B cell (primary cell): ENCODE results near the gene OLIG2. TPM values are rescaled to one million over a fixed set of nuclear protein-coding genes. Genes with fewer than 3 reads are reported as not detected.

Experiments used
- ATAC-seq: fragments of 200-7000 bp; cut with Tn5 transposase; one replicate; pipeline ENCODE4 v1.10.0; 2021; ENCODE audit warnings: low read depth, mild to moderate bottlenecking, moderate number of reproducible peaks, moderate library complexity
- CTCF ChIA-PET: fragments of 350-600 bp; sonication (Branson Sonifier 250); formaldehyde crosslinking; loops from one replicate; lab custom pipeline; 2021; ENCODE audit warnings: antibody characterized with exemption, inconsistent platforms; lab: Charles Lee
- POLR2A ChIA-PET: fragments of 350-600 bp; sonication (Branson Sonifier 250); formaldehyde crosslinking; loops from one replicate; lab custom pipeline; 2021; ENCODE audit warnings: antibody characterized with exemption; lab: Charles Lee
- DNase-seq: peaks from one replicate; pipeline ENCODE4 v3.0.0; 2013
- H2AFZ ChIP-seq: 2 replicates; pipeline ENCODE4 v1.6.1; 2012; ENCODE audit warnings: mild to moderate bottlenecking, low read depth, low read length; ENCODE audit not compliant: insufficient read depth, poor library complexity, severe bottlenecking
- H3K27ac ChIP-seq, 2 donors: 1 replicate in 1 of 2; 2 replicates in 1 of 2; pipeline ENCODE4 v1.5.1; 2012 to 2013; ENCODE audit warnings: low read length in 2 of 2, mild to moderate bottlenecking in 2 of 2, moderate library complexity in 1 of 2
- H3K27me3 ChIP-seq, 4 experiments: fragments of 200-600 bp in 1 of 4; sonication (generic) in 1 of 4; replicated peaks in 1 of 4; 1 replicate in 2 of 4; 2 replicates in 2 of 4; pipeline versions ENCODE4 v1.6.1 to v1.7.0; 2013 to 2016; ENCODE audit warnings: low read length in 3 of 4, mild to moderate bottlenecking in 2 of 4, mixed read lengths in 1 of 4, moderate library complexity in 1 of 4; ENCODE audit not compliant: insufficient read depth in 4 of 4, control insufficient read depth in 3 of 4; ENCODE audit errors: control extremely low read depth in 1 of 4
- H3K36me3 ChIP-seq, 2 experiments: replicated peaks in 1 of 2; 1 replicate in 1 of 2; 2 replicates in 1 of 2; pipeline versions ENCODE4 v1.6.1 to v1.7.1; 2013; ENCODE audit warnings: low read length in 1 of 2; ENCODE audit not compliant: insufficient read depth in 2 of 2, control insufficient read depth in 1 of 2; ENCODE audit errors: control extremely low read depth in 1 of 2, extremely low read depth in 1 of 2
- H3K4me1 ChIP-seq, 2 donors: fragments of 200-600 bp in 1 of 2; sonication (generic) in 1 of 2; 1 replicate in 1 of 2; 2 replicates in 1 of 2; pipeline versions ENCODE4 v1.5.1 to v1.6.1; 2013 to 2017; ENCODE audit warnings: low read length in 2 of 2; ENCODE audit not compliant: control insufficient read depth in 2 of 2, insufficient read depth in 2 of 2
- H3K4me2 ChIP-seq: replicated peaks from 2 replicates; pipeline ENCODE3; 2012; ENCODE audit warnings: mild to moderate bottlenecking, low read depth, low read length; ENCODE audit not compliant: poor library complexity, severe bottlenecking
- H3K4me3 ChIP-seq, 5 experiments: fragments of 200-600 bp in 1 of 5; sonication (generic) in 1 of 5; 1 replicate in 3 of 5; 2 replicates in 2 of 5; pipeline versions ENCODE4 v1.5.1 to v1.7.0; 2011 to 2016; ENCODE audit warnings: low read length in 4 of 5, mild to moderate bottlenecking in 4 of 5, low read depth in 2 of 5, control low read depth in 1 of 5, moderate library complexity in 1 of 5; ENCODE audit not compliant: insufficient read depth in 1 of 5; ENCODE audit errors: control extremely low read depth in 1 of 5, extremely low read depth in 1 of 5
- H3K79me2 ChIP-seq: fragments of 200-600 bp; sonication (generic); one replicate; pipeline ENCODE4 v1.6.0; 2016; ENCODE audit warnings: low read length; ENCODE audit not compliant: control insufficient read depth, insufficient read depth
- H3K9ac ChIP-seq: fragments of 200-600 bp; sonication (generic); 2 replicates; pipeline ENCODE4 v1.6.1; 2017; ENCODE audit warnings: mild to moderate bottlenecking, low read length, moderate library complexity
- H3K9me3 ChIP-seq, 3 donors: one replicate each; pipeline versions ENCODE4 v1.6.1 to v1.7.1; 2013; ENCODE audit warnings: low read length in 2 of 3; ENCODE audit not compliant: control insufficient read depth in 2 of 3, insufficient read depth in 1 of 3; ENCODE audit errors: control extremely low read depth in 1 of 3
- H4K20me1 ChIP-seq: 2 replicates; pipeline ENCODE4 v1.6.0; 2012; ENCODE audit warnings: mild to moderate bottlenecking, low read length; ENCODE audit not compliant: insufficient read depth, control insufficient read depth, poor library complexity, severe bottlenecking
- H3K27ac Mint-ChIP-seq: one replicate; pipeline ENCODE4 v1.8.0; 2021; ENCODE audit warnings: mixed read lengths
- H3K27me3 Mint-ChIP-seq: one replicate; pipeline ENCODE4 v1.8.0; 2021; ENCODE audit warnings: mixed read lengths
- H3K4me1 Mint-ChIP-seq: one replicate; pipeline ENCODE4 v1.8.0; 2021; ENCODE audit warnings: mixed read lengths
- H3K4me3 Mint-ChIP-seq: one replicate; pipeline ENCODE4 v1.8.0; 2021; ENCODE audit warnings: mixed read lengths
- H3K9me3 Mint-ChIP-seq: one replicate; pipeline ENCODE4 v1.8.0; 2022; ENCODE audit warnings: mixed read lengths; ENCODE audit not compliant: insufficient read depth
- EZH2 ChIP-seq: IDR thresholded peaks from 2 replicates; pipeline ENCODE4 v1.6.1; 2012; ENCODE audit warnings: borderline replicate concordance, low read depth, mild to moderate bottlenecking, moderate library complexity, low read length; ENCODE audit not compliant: insufficient read depth, poor library complexity, severe bottlenecking
- WGBS: methylation state at CpG from one replicate; pipeline ENCODE4 v1.1.5; 2013; ENCODE audit warnings: missing lambda C conversion rate; ENCODE audit not compliant: insufficient coverage; 5-methylcytosine and 5-hydroxymethylcytosine counted together
- intact Hi-C: fragments of 100-400 bp; cut with micrococcal nuclease; formaldehyde crosslinking; loops from one replicate; pipeline ENCODE4 v1.10.0; 2022
- polyA plus RNA-seq: library from polyadenylated mRNA; depleted of rRNA; stranded (reverse); fragments of >200 nt; gene quantifications from 2 replicates; pipeline ENCODE4 v1.2.3, GENCODE V29; 2012
- total RNA-seq, 2 donors: library from RNA; stranded (reverse); fragments of 120-200 nt in 1 of 2; gene quantifications; 1 replicate in 1 of 2; 2 replicates in 1 of 2; pipeline versions ENCODE4 v1.2.3 to v1.2.4, GENCODE V29; 2013 to 2022
- TF ChIP-seq, protein P1 (sequence below): fragments of 200-600 bp; IDR thresholded peaks from one replicate; pipeline ENCODE4 v1.8.0; 2022; ENCODE audit warnings: antibody characterized with exemption, mild to moderate bottlenecking

OLIG2 gene
- total and polyA plus RNA-seq, 2 donors (not counting 1 experiment from before 2014, with no cell fraction given): not detected

DNA sequence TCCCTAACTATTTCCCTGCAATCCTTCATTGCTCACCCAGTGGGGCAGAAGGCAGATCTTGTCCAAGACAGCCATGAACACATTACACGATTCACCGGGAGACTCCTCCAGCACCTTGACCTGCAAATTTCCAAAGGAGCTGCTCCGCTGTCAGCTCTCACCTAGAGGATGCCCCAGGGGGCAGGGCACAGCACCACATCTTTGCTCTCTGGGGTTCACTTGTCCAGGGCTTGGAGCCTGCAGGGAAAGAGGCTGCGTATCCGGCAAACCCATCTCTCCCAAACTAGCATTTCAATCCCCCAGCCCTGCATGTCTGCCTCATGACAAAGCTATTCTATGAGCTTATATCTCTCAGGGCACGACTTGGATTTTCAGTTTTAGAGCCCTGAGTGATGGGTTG is 35.1 kb upstream of the OLIG2 start:
- ChIA-PET POLR2A (no interaction called here), CTCF (interaction anchor here (1.1 kb wide), 1 partner anchor 616 kb away, joined by 4 read pairs; no protein-coding TSS in a partner anchor)
- Histone ChIP-seq H3K36me3 (no peaks in the 10 kb centered on the region), H3K4me3 (no peak overlapping the region), H3K4me2 (no peak overlapping the region), H2AFZ (no peak overlapping the region), H3K79me2 (no peaks in the 10 kb centered on the region), H3K9ac (no peak overlapping the region), H3K27ac (no peak overlapping the region), H4K20me1 (no peaks in the 10 kb centered on the region), H3K9me3 (peaks cover 0 to 4% (median 1%) of the 10 kb centered on the region in 3 donors), H3K27me3 (peaks cover 0 to 12% (median 1%) of the 10 kb centered on the region in 4 experiments), H3K4me1 (no peaks in the 10 kb centered on the region)
- WGBS: 95% methylated on average over 5 of the region's 6 CpGs
- DNase-seq: no peak
- no peak overlapping the region for H3K27ac Mint-ChIP-seq
- H3K9me3 Mint-ChIP-seq: no peaks in the 10 kb centered on the region
- H3K4me1 Mint-ChIP-seq: no peaks in the 10 kb centered on the region
- H3K27me3 Mint-ChIP-seq: peaks cover 39% of the 10 kb centered on the region
- no peak for TF ChIP-seq EZH2
- TF ChIP-seq, protein P1, sequence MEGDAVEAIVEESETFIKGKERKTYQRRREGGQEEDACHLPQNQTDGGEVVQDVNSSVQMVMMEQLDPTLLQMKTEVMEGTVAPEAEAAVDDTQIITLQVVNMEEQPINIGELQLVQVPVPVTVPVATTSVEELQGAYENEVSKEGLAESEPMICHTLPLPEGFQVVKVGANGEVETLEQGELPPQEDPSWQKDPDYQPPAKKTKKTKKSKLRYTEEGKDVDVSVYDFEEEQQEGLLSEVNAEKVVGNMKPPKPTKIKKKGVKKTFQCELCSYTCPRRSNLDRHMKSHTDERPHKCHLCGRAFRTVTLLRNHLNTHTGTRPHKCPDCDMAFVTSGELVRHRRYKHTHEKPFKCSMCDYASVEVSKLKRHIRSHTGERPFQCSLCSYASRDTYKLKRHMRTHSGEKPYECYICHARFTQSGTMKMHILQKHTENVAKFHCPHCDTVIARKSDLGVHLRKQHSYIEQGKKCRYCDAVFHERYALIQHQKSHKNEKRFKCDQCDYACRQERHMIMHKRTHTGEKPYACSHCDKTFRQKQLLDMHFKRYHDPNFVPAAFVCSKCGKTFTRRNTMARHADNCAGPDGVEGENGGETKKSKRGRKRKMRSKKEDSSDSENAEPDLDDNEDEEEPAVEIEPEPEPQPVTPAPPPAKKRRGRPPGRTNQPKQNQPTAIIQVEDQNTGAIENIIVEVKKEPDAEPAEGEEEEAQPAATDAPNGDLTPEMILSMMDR: no peak
- no peak for ATAC-seq
- intact Hi-C loops: no loop called here
- no peak overlapping the region for H3K4me3 Mint-ChIP-seq

DNA sequence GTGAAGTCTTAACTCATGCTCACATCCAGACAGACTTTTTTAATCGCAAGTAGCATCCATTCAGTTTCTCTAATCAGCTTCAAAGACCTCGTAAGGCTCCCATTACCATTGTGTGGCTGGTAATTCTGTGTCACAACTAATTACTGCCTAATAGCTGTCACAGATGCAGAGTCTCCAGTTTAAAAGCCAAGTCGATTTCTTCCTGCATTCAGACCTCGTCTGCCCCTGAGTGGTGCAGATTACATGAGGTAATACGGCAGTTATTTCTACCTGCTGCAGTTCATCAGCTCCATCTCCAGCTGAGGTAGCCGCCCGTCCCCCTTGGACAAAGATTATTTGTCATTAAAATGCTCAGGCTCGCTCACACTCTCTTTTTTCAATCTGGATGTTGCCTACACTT is 34.4 kb upstream of the OLIG2 start:
- H3K9me3 ChIP-seq: peaks cover 0 to 4% (median 1%) of the 10 kb centered on the region in 3 donors
- Mint-ChIP-seq H3K27me3 (peaks cover 41% of the 10 kb centered on the region), H3K9me3 (no peaks in the 10 kb centered on the region), H3K4me1 (no peaks in the 10 kb centered on the region), H3K27ac (no peak overlapping the region), H3K4me3 (no peak overlapping the region)
- H3K36me3 ChIP-seq: no peaks in the 10 kb centered on the region
- H4K20me1 ChIP-seq: no peaks in the 10 kb centered on the region
- peaks cover 0 to 12% (median 1%) of the 10 kb centered on the region in 4 experiments for H3K27me3 ChIP-seq
- no peak for DNase-seq
- intact Hi-C loops: no loop called here
- no peak overlapping the region for H3K27ac ChIP-seq
- 50% methylated on average over 2 of the region's 8 CpGs for WGBS
- no peak for ATAC-seq
- ChIA-PET POLR2A (no interaction called here), CTCF (interaction anchor here (1.1 kb wide), 1 partner anchor 615 kb away, joined by 4 read pairs; no protein-coding TSS in a partner anchor)
- H3K4me2 ChIP-seq: no peak overlapping the region
- no peak overlapping the region for H3K4me3 ChIP-seq
- H3K9ac ChIP-seq: no peak overlapping the region
- H2AFZ ChIP-seq: no peak overlapping the region
- no peaks in the 10 kb centered on the region for H3K4me1 ChIP-seq
- TF ChIP-seq, protein P1: no peak
- TF ChIP-seq EZH2: no peak
- no peaks in the 10 kb centered on the region for H3K79me2 ChIP-seq
